ENCODE measurements around the gene CCT6A.
"Not testable (repeated sequence)": the region's sequence is repeated elsewhere in the genome, so short reads cannot be mapped to it uniquely, and the experiment has no call there.

The CCT6A gene

DNA sequence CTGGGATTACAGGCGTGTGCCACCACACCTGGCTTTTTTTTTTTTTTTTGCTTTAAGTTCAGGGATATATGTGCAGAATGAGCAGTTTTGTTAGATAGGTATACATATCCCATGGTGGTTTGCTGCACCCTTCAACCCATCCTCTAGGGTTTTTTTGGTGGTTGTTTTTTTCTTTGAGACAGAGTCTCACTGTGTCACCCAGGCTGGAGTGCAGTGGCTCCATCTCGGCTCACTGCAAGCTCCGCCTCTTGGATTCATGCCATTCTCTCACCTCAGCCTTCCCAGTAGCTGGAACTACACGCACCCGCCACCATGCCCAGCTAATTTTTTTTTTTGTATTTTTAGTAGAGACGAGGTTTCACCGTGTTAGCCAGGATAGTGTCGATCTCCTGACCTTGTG is 2.8 kb upstream of the CCT6A start:
- H3K4me3 ChIP-seq (ENCODE audit: low read depth, low read length), result not testable (repeated sequence)

DNA sequence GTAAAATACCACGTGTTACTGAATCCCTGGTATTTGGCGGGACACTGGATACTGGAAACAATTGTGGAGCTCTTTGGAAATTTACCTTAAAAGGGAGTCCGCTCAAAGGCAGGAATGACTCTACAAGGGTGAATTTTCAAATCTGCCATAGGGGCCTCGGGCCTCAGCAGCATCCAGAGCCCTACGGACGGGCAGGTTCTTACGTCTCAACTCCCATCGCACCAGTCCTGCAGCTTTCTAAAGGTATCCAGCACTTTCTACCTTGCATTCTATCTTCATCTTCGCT is 569 bp upstream of the CCT6A start:
- peak overlapping the region; percentile 54 for H3K4me3 ChIP-seq (ENCODE audit: low read depth, low read length)

DNA sequence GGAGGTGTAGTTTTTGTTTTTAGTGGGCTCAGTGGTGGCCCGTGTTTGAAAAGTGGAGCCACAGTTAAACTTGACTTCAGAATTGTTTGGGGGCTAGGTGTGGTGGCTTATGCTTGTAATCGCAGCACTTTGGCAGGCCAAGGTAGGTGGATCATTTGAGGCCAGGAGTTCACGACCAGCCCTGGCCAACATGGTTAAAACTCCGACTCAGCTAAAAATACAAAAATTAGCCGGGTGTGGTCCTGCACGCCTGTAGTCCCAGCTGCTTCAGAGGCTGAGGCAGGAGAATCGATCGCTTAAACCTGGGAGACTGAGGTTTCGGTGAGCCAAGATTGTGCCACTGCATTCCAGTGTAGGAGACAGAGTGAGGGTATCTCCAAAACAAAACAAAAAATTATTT is 1.8 kb downstream of the CCT6A start:
- no peak overlapping the region for H3K4me3 ChIP-seq (ENCODE audit: low read depth, low read length)

DNA sequence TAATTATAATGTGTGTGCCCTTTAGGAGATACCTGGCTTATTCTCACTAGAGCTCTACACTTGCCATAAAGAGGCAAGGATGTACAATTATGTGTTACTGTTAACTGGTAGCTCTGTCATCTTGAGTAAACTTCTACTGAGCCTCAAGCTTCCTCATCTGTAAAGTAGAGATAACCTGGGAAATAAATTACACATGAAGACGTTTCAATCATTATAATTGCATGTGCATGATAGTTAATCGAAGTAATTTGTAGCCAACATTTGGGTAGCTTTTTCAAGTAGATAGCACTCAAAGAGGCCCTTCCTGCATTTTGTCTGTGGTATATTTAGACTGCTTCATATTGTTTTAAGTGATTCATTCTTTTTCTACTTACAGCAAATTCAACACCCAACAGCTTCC is 2.4 kb downstream of the CCT6A start:
- H3K4me3 ChIP-seq (ENCODE audit: low read depth, low read length), result no peak overlapping the region

DNA sequence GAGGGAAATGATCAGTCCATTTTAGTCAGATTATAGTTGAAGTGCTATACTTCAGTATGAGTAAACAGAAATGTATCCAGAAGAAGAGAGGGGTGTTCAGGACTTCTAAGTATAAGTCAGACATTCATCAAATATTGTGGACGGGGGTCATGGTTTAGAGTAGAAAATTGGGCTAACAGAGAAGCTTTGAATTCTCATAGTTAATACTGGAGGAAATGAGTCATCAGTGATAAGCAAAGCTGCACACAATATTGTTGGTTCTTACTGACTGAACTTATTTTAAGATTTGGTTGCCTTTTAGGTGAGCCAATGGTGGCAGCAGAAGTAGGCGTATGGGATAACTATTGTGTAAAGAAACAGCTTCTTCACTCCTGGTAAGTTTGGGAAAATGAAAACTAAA is 10.8 kb downstream of the CCT6A start:
- no peak overlapping the region for H3K4me3 ChIP-seq (ENCODE audit: low read depth, low read length)

DNA sequence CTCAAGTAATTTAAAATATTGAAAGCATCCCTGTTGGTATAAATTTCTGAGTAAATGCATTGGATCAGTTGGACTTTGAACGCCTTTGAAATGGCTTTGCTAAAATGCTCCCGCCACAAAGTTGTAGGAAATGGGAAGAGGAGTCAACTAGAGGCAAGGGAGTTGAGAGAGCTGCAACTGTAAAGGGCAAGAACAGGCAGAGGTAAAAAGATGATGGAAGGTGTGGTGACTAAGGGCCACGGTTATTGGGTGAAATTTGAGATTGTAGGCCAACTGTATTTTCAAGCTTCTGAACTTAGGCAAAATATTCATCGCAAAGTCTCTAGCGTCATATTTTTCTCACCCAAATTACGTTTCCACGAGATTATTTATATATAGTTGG is 11.9 kb downstream of the CCT6A start:
- no peak overlapping the region for H3K4me3 ChIP-seq (ENCODE audit: low read depth, low read length)

DNA sequence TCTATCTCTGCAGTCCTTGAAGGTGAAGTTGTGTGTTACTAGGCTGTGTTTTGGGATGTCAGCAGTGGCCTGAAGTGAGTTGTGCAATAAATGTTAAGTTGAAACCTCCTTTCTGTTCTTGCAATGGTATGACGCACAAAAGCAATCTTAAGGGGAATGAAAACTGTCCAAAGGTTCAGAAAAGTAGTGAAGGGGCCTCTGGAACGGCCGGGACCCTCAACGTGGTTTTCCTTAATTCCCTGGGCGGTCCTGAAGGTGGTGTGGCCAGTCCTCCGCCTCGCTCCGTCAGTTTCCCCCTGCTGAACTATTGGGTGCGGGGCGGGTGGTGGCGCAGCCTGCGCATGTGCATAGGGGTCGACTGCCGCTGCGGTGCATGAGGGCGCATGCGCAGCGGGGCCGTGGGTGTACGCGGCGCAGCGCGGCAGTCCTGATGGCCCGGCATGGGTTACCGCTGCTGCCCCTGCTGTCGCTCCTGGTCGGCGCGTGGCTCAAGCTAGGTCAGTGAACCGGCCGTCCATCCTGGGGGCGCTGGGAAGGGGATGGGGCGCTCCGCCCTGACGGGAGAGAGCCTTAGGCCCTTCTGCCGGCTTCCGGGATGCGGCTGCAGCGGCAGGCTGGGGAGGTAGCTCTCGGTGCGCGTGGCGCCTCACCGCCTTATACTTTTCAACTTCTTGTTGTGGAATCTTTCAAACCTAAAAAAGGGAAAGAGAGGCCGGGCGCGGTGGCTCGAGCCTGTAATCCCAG is 12.5 kb downstream of the CCT6A start, which contains the start of gene SUMF2:
Gene SUMF2 (plus strand): TSS at position 405 of the 744 bp plus-strand sequence. CDS start 26 bp downstream, at position 431.
- peak within 1 kb of the TSS; percentile 70 for H3K4me3 ChIP-seq (ENCODE audit: low read depth, low read length)

DNA sequence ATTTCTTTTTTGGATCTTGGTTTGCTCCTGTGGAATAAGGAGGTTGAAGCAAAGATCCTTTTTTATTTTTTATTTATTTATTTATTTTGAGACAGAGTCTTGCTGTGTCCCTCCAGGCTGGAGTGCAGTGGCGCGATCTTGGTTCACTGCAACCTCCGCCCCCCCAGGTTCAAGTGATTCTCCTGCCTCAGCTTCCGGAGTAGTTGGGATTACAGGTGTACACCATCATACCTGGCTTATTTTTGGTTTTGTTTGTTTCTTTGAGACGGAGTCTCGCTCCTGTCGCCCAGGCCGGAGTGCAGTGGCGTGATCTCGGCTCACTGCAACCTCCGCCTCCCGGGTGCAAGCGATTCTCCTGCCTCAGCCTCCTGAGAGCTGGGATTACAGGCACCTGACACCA is 14.8 kb downstream of the CCT6A start:
- not testable (repeated sequence) for H3K4me3 ChIP-seq (ENCODE audit: low read depth, low read length)

DNA sequence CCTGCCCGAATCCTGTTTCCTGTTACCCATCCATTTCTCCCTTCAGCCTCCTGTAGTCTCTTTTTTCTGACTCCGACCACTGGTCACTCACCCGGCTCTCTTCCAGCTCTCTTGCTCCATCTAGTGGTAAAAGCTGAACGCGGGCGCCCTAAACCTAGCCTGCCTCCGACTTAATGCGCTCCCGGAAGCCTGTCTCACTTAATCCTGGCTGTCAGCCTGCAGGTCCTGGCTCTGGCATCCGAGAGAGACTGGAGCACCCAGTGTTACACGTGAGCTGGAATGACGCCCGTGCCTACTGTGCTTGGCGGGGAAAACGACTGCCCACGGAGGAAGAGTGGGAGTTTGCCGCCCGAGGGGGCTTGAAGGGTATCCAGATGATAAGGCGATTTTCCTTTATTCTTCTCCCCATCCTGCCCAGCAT is 22.8 kb downstream of the CCT6A start:
- H3K4me3 ChIP-seq (ENCODE audit: low read depth, low read length), result no peak overlapping the region

DNA sequence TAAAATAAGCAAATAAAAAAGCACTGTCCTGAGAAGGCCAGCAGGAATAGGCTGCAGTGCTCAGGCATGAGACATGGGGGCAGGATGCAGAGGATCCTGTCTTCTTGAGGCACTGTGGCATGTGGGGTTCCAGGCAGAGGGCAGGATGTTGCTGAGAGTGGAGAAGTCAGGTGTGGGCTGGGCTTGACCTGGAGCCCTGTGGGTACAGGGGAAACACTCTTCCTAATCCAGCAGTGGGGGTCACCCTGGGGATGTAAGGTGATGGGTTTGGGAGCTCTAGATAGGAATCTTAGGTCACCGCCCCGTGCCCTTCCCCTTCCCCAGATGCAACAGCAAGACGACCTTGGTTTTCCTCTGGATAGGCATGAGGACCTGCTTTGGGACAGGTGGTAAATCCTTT is 26.1 kb downstream of the CCT6A start:
- H3K4me3 ChIP-seq (ENCODE audit: low read depth, low read length), result no peak overlapping the region

DNA sequence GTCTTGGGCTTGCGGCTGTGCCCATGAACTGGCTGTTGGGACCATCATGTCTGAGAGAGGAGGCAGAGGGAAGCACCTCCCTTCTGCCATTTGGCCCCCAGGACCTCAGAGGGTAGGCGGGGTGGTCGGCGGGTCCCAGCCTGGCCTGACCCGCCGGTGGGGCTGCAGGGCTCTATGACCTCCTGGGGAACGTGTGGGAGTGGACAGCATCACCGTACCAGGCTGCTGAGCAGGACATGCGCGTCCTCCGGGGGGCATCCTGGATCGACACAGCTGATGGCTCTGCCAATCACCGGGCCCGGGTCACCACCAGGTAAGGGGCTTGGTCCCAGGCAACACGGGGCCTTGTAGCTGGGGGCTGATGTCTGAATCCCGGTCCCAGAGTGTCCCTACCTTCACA is 26.6 kb downstream of the CCT6A start:
- H3K4me3 ChIP-seq (ENCODE audit: low read depth, low read length), result no peak overlapping the region

DNA sequence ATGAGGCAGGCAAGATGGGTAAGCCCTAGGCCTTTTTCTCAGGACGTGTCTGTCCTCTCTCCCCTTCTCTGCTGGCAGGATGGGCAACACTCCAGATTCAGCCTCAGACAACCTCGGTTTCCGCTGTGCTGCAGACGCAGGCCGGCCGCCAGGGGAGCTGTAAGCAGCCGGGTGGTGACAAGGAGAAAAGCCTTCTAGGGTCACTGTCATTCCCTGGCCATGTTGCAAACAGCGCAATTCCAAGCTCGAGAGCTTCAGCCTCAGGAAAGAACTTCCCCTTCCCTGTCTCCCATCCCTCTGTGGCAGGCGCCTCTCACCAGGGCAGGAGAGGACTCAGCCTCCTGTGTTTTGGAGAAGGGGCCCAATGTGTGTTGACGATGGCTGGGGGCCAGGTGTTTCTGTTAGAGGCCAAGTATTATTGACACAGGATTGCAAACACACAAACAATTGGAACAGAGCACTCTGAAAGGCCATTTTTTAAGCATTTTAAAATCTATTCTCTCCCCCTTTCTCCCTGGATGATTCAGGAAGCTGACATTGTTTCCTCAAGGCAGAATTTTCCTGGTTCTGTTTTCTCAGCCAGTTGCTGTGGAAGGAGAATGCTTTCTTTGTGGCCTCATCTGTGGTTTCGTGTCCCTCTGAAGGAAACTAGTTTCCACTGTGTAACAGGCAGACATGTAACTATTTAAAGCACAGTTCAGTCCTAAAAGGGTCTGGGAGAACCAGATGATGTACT is 28.1 kb downstream of the CCT6A start:
- H3K4me3 ChIP-seq (ENCODE audit: low read depth, low read length), result no peak overlapping the region

DNA sequence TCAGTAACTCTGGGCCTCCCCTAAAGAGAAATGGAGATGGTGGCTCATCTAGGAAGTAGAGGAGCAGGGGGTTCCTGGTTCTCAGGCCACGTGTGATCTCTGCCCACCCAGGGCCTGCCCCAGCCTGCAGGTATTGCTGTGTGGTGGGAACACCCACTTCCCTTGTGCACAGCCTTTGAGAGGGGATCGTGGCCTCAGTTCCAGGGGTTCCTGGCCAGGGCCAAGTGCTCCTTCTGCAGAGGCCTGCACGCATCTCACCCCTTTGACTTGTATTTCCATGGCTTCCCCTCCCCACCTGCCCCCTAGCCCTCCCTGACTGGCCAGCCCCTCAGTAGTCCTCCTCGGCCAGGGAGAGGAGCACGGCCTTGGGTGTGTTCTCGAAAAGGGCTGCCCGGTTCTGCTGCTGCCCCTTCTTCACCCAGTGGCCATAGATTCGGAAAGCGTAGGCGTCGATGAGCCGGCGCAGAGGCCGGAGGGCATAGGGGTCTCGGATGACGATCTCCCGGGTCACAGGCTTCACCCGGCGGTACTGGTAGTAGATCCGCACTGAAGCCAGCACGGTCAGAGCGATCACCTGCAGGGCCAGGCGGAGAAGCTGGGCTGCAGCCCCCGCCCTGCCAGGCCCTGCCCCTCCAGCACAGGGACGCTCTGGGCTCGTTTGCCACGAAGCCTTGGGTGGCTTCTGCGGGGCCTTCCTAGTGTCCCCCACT is 29.3 kb downstream of the CCT6A start:
- H3K4me3 ChIP-seq (ENCODE audit: low read depth, low read length), result not testable (repeated sequence)

DNA sequence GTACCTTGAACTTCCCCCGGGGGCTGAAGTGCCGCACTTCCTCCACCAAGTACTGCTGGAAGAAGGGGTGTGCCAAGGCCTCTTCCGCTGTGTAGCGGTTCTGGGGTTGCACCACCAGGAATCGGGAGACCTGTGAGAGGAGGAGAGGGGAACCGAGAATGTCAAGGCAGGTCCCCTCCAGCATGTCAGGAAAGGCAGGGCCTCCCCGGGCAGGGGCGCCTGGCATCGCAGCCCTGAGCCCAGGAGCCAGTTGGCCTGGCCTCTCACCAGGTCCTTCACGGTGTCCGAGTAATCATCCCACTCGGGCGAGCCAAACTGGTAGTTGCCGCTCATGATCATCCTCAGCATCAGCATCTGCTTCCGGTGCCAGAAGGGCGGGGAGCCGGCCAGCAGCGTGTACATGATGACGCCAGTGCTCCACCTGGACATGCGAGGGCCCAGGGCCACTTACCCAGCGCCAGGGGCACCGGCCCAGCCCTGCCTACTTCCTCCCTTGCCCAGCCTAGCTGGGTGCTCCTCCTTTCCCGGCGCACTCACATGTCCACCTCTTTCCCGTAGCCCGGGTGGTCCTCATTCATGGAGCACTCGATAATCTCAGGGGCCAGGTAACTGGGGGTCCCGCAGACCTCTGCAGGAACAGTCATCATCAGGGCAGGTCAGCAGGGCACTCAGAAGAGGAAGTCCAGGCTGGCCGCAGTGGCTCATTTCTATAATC is 30.2 kb downstream of the CCT6A start:
- H3K4me3 ChIP-seq (ENCODE audit: low read depth, low read length), result no peak overlapping the region

DNA sequence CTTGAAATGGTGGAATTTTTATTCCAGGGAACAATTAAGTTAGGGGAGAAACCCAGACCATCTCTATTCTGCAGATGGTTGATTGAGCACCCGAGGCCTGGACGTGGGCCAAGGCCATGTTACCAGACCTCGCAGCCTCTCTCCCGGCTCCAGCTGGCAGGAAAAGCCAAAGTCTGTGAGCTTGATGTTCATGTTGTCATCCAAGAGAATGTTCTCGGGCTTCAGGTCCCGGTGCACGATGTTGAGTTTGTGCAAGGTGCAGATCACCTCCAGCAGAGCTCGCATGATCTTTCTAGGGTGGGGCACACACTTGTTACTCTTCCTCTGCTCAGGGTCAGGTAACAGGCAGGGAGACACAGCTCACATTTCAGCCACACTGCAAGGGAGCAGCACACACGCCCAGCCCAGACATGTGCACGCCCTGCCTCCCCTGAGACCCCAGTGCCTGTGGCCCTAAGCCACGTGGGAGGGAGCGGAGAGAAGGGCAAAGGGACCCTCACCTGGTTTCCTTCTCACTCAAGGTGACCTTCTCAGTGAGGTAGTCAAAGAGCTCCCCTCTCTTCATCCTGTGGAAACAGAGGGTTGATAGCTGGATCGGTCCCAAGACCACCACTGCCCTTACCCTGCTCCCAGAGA is 31.7 kb downstream of the CCT6A start:
- H3K4me3 ChIP-seq (ENCODE audit: low read depth, low read length), result no peak overlapping the region

DNA sequence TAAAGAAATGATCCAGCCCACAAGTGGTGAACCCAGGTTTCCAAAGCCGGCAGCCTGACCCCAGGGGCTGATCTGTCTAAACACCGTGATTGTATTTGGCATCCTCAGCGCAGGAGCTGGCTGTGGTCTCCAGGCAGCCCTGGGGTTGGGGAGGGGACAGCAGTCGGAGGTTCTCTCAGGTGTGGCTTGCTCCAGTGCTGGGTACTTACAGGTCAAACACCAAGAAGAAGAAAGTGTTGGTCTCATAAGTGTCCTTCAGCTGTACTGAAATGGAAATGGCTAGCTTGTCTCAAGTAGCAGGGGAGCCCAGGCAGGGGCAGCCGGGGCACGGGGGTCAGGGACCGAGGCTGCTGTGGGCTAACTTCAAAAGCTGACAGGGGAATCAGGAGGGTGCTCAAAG is 35.2 kb downstream of the CCT6A start:
- H3K4me3 ChIP-seq (ENCODE audit: low read depth, low read length), result no peak overlapping the region

DNA sequence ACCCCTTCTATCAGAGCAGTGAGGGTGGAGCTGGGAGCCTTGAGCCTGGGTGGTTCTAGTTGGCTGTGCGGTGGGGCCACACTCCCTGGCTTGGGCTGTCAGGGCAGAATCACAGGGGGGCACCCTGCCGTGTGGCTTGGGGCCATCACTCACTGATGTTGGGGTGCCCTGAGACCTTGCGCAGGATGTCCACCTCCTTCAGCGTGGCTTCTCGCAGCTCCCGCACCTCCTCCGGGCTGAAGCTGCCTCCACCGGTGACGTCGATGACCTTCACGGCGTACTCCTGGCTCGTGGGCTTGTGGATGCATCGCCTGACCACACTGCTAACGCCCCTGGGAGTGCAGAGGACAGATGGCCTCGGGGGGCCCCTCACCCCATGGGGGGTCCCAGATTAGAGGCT is 35.9 kb downstream of the CCT6A start:
- no peak overlapping the region for H3K4me3 ChIP-seq (ENCODE audit: low read depth, low read length)

DNA sequence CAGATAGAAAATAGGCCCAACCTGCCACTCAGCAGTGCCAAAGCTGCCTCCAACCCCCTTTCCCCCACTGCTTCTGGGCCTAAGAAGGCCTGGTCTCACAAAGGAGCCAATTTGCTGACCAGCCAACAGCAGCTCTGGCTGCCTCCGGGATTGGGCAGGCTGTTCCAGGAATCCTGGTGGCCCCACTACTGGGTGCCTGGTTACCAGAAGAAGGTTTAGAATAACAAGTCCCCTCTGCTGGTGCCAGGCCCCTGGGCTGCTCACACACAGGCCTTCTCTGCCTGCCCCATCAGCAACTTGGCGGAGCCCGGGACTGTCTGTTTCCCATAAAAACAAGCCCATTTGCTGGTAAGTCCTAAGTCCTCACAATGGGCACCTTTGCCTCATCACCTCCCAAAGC is 40.0 kb downstream of the CCT6A start:
- H3K4me3 ChIP-seq (ENCODE audit: low read depth, low read length), result no peak overlapping the region

DNA sequence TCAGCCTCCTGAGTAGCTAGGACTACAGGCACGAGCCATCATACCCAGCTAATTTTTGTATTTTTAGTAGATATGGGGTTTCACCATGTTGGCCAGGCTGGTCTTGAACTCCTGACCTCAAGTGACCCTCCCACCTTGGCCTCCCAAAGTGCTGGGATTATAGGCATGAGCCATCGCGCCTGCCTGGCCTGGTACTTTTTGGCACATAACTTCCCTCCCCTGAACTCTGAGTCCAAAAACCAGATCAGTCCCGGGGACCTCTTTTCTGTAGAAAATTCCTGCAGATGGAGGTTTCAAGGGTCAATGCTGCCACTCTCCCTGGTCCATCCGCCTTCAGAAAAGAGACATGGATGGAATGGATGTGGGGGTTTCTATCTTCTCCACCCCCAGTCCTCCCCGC is 40.8 kb downstream of the CCT6A start:
- H3K4me3 ChIP-seq (ENCODE audit: low read depth, low read length), result not testable (repeated sequence)

DNA sequence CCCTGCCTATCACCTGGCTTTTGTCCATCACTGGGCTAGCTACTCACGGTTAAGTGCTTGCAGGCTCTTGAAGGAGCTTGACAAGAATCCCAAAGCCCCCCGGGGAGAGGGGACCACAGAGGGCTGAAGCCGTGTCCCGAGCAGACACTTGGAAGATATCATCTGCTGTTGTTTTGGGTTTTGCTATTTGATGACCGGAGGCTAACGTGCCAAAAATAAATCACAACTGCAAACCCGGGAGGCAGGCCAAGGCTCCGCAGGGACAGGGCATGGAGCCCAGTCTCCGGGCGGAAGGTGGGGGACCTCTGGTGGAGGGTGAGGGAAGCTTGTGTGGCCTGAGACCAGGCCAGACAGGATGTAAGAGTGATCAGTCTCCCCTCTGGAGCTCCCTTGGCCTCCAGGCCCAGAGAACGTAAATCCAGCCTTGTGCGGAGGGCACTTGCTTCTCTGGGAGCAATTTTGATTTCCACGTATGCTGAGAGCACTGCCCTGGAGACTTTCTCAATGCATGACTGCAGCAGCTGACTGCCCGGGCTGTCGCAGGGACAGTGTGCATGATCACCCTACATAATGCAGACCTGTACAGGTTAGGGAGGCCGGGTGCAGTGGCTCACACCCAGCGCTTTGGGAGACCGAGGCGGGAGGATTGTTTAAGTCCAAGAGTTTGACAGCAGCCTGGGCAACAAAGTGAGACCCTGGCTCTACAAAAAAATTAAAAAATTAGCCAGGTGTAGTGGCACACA is 41.4 kb downstream of the CCT6A start, which contains the start of gene PHKG1:
Gene PHKG1 (minus strand): TSS at position 164 of the 743 bp plus-strand sequence. CDS start 4,011 bp downstream, outside the sequence.
- H3K4me3 ChIP-seq (ENCODE audit: low read depth, low read length), result no peak within 1 kb of the TSS
